ENCODE results near the gene MAGT1.
"Not testable (repeated sequence)": the region's sequence is repeated elsewhere in the genome, so short reads cannot be mapped to it uniquely, and the experiment has no call there.

Gene MAGT1

GRCh38 chrX:77924320-77924859, 29.2 kb upstream of the MAGT1 start:
- Histone ChIP-seq H3K27me3 (ENCODE audit: insufficient read depth, low read depth) (no peaks in the 10 kb centered on the region), H3K4me1 (ENCODE audit: low read depth, poor library complexity, severe bottlenecking) (peaks cover 20% of the 10 kb centered on the region), H3K27ac (no peak overlapping the region), H3K4me3 (IDR thresholded peaks at IDR 0.05; ENCODE audit: insufficient read depth, low read depth, low read length) (no peak overlapping the region), H3K9ac (no peak overlapping the region), H4K20me1 (ENCODE audit: insufficient read depth) (no peaks in the 10 kb centered on the region), H3K4me2 (no peak overlapping the region), H3K79me2 (ENCODE audit: insufficient read depth, low read depth) (no peaks in the 10 kb centered on the region), H2AFZ (ENCODE audit: low read depth) (no peak overlapping the region), H3K36me3 (ENCODE audit: insufficient read depth) (no peaks in the 10 kb centered on the region)
- TF ChIP-seq CTCF (conservative IDR thresholded peaks at IDR 0.05; ENCODE audit: low read depth, low read length), result no peak

- TF ChIP-seq CTCF (conservative IDR thresholded peaks at IDR 0.05; ENCODE audit: low read depth, low read length), result no peak
- no peak overlapping the region for H3K4me2 ChIP-seq
- H3K79me2 ChIP-seq (ENCODE audit: insufficient read depth, low read depth), result no peaks in the 10 kb centered on the region
Observed at GRCh38 chrX:77922787-77923186, 27.6 kb upstream of the MAGT1 start.

GRCh38 chrX:77919370-77919769, 24.1 kb upstream of the MAGT1 start:
- H3K27ac ChIP-seq; H3K9ac ChIP-seq; H3K4me2 ChIP-seq; H3K36me3 ChIP-seq (ENCODE audit: insufficient read depth); H2AFZ ChIP-seq (ENCODE audit: low read depth); H3K79me2 ChIP-seq (ENCODE audit: insufficient read depth, low read depth); H3K4me3 ChIP-seq (IDR thresholded peaks at IDR 0.05; ENCODE audit: insufficient read depth, low read depth, low read length); H4K20me1 ChIP-seq (ENCODE audit: insufficient read depth); H3K4me1 ChIP-seq (ENCODE audit: low read depth, poor library complexity, severe bottlenecking); H3K27me3 ChIP-seq (ENCODE audit: insufficient read depth, low read depth): not testable (repeated sequence)

More at GRCh38 chrX:77922787-77923186, 27.6 kb upstream of the MAGT1 start:
- Histone ChIP-seq H3K27ac (no peak overlapping the region), H2AFZ (ENCODE audit: low read depth) (no peak overlapping the region), H3K4me3 (IDR thresholded peaks at IDR 0.05; ENCODE audit: insufficient read depth, low read depth, low read length) (no peak overlapping the region), H4K20me1 (ENCODE audit: insufficient read depth) (no peaks in the 10 kb centered on the region), H3K9ac (no peak overlapping the region), H3K4me1 (ENCODE audit: low read depth, poor library complexity, severe bottlenecking) (peaks cover 26% of the 10 kb centered on the region), H3K36me3 (ENCODE audit: insufficient read depth) (no peaks in the 10 kb centered on the region), H3K27me3 (ENCODE audit: insufficient read depth, low read depth) (no peaks in the 10 kb centered on the region)

GRCh38 chrX:77918568-77918967, 23.3 kb upstream of the MAGT1 start:
- Histone ChIP-seq H3K27me3 (ENCODE audit: insufficient read depth, low read depth) (no peaks in the 10 kb centered on the region), H3K4me1 (ENCODE audit: low read depth, poor library complexity, severe bottlenecking) (peaks cover 8% of the 10 kb centered on the region), H2AFZ (ENCODE audit: low read depth) (no peak overlapping the region), H3K4me2 (no peak overlapping the region), H3K27ac (no peak overlapping the region), H3K79me2 (ENCODE audit: insufficient read depth, low read depth) (no peaks in the 10 kb centered on the region), H3K9ac (no peak overlapping the region), H3K36me3 (ENCODE audit: insufficient read depth) (no peaks in the 10 kb centered on the region), H3K4me3 (IDR thresholded peaks at IDR 0.05; ENCODE audit: insufficient read depth, low read depth, low read length) (no peak overlapping the region), H4K20me1 (ENCODE audit: insufficient read depth) (no peaks in the 10 kb centered on the region)
- no peak for TF ChIP-seq CTCF (conservative IDR thresholded peaks at IDR 0.05; ENCODE audit: low read depth, low read length)

GRCh38 chrX:77917294-77917933, 22.2 kb upstream of the MAGT1 start:
- H3K9ac ChIP-seq, result no peak overlapping the region; the same call in 1 of the 2 replicates

More at GRCh38 chrX:77917294-77917933, 22.2 kb upstream of the MAGT1 start:
- no peak overlapping the region; the same call in 1 of the 2 replicates for H3K27ac ChIP-seq
- no peaks in the 10 kb centered on the region for H3K79me2 ChIP-seq (ENCODE audit: insufficient read depth, low read depth)
- H3K4me2 ChIP-seq, result peak overlapping the region; percentile 57
- peaks cover 9% of the 10 kb centered on the region for H3K4me1 ChIP-seq (ENCODE audit: low read depth, poor library complexity, severe bottlenecking)
- no peak for TF ChIP-seq CTCF (conservative IDR thresholded peaks at IDR 0.05; ENCODE audit: low read depth, low read length)
- no peak overlapping the region for H3K4me3 ChIP-seq (IDR thresholded peaks at IDR 0.05; ENCODE audit: insufficient read depth, low read depth, low read length)
- no peaks in the 10 kb centered on the region for H3K27me3 ChIP-seq (ENCODE audit: insufficient read depth, low read depth)
- no peaks in the 10 kb centered on the region for H4K20me1 ChIP-seq (ENCODE audit: insufficient read depth)
- no peaks in the 10 kb centered on the region for H3K36me3 ChIP-seq (ENCODE audit: insufficient read depth)
- H2AFZ ChIP-seq (ENCODE audit: low read depth), result no peak overlapping the region; the same call in 1 of the 2 replicates

Data from KMS-11 (cell line).